Esophagus muscularis mucosa (tissue), 4 donors: ENCODE results near the gene MELK. TPM values are rescaled to one million over a fixed set of nuclear protein-coding genes. Genes with fewer than 3 reads are reported as not detected.
"Not testable (repeated sequence)": the region's sequence is repeated elsewhere in the genome, so short reads cannot be mapped to it uniquely, and the experiment has no call there.

Experiments used
- DNase-seq: peaks from one replicate; pipeline ENCODE4 v3.0.0-alpha.2; 2017; ENCODE audit errors: extremely low spot score
- H3K27ac ChIP-seq, 4 donors: fragments of 200-600 bp; sonication (generic); replicated peaks in 1 of 4; 1 replicate in 3 of 4; 2 replicates in 1 of 4; pipeline ENCODE4 v1.5.1; 2016 to 2019; ENCODE audit warnings: mild to moderate bottlenecking in 1 of 4
- H3K27me3 ChIP-seq, 4 donors: fragments of 200-600 bp; sonication (generic); one replicate each; pipeline versions ENCODE4 v1.5.1 to v1.6.0; 2016 to 2019
- H3K36me3 ChIP-seq, 4 donors: fragments of 200-600 bp; sonication (generic); one replicate each; pipeline ENCODE4 v1.5.1; 2016 to 2019
- H3K4me1 ChIP-seq, 4 donors: fragments of 200-600 bp; sonication (generic); one replicate each; pipeline ENCODE4 v1.5.1; 2016 to 2019
- H3K4me3 ChIP-seq, 4 donors: fragments of 200-600 bp; sonication (generic); 1 replicate in 2 of 4; 2 replicates in 2 of 4; pipeline ENCODE4 v1.5.1; 2016 to 2019; ENCODE audit warnings: mild to moderate bottlenecking in 4 of 4, moderate library complexity in 1 of 4
- H3K9me3 ChIP-seq, 4 donors: fragments of 200-600 bp; sonication (generic); 1 replicate in 3 of 4; 2 replicates in 1 of 4; pipeline ENCODE4 v1.5.1; 2016 to 2019
- EP300 ChIP-seq: sonication (generic); formaldehyde crosslinking; IDR thresholded peaks from one replicate; pipeline ENCODE4 v1.6.1; 2017; ENCODE audit warnings: antibody characterized with exemption
- POLR2A ChIP-seq: fragments of 450-650 bp; IDR thresholded peaks from one replicate; pipeline ENCODE4 v1.6.1; 2017; ENCODE audit warnings: antibody characterized with exemption, moderate library complexity, mild to moderate bottlenecking, low read depth
- POLR2AphosphoS5 ChIP-seq, 2 donors: sonication (generic); formaldehyde crosslinking; IDR thresholded peaks; one replicate each; pipeline ENCODE4 v1.6.1; 2017; ENCODE audit warnings: antibody characterized with exemption in 2 of 2
- WGBS: methylation state at CpG from one replicate; pipeline ENCODE4 v1.1.5; 2018; 5-methylcytosine and 5-hydroxymethylcytosine counted together
- intact Hi-C: fragments of 100-400 bp; cut with DNase I; formaldehyde crosslinking; loops from one replicate; pipeline ENCODE4 v1.15.1; 2023
- total RNA-seq, 4 donors: library from RNA; depleted of rRNA; stranded (reverse); fragments of >200 nt; gene quantifications; one replicate each; pipeline versions ENCODE4 v1.1.0 to v1.2.1, GENCODE V29; 2016
- TF ChIP-seq, protein P1 (sequence below), 3 experiments: fragments of 200-600 bp in 2 of 3; fragments of 450-650 bp in 1 of 3; sonication (generic) in 2 of 3; IDR thresholded peaks; one replicate each; pipeline ENCODE4 v1.5.1; 2017 to 2019; ENCODE audit warnings: antibody characterized with exemption in 3 of 3, mild to moderate bottlenecking in 2 of 3, moderate library complexity in 1 of 3

The MELK gene
- total RNA-seq, 4 donors from 2014 or later: 0.13 to 0.66 (median 0.17) TPM; not detected in 1

- Histone ChIP-seq H3K27ac (no peak overlapping the region), H3K4me1 (no peaks in the 10 kb centered on the region), H3K4me3 (no peak overlapping the region), H3K27me3 (no peaks in the 10 kb centered on the region), H3K36me3 (no peaks in the 10 kb centered on the region), H3K9me3 (no peaks in the 10 kb centered on the region)
- TF ChIP-seq, protein P1, sequence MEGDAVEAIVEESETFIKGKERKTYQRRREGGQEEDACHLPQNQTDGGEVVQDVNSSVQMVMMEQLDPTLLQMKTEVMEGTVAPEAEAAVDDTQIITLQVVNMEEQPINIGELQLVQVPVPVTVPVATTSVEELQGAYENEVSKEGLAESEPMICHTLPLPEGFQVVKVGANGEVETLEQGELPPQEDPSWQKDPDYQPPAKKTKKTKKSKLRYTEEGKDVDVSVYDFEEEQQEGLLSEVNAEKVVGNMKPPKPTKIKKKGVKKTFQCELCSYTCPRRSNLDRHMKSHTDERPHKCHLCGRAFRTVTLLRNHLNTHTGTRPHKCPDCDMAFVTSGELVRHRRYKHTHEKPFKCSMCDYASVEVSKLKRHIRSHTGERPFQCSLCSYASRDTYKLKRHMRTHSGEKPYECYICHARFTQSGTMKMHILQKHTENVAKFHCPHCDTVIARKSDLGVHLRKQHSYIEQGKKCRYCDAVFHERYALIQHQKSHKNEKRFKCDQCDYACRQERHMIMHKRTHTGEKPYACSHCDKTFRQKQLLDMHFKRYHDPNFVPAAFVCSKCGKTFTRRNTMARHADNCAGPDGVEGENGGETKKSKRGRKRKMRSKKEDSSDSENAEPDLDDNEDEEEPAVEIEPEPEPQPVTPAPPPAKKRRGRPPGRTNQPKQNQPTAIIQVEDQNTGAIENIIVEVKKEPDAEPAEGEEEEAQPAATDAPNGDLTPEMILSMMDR (IDR thresholded peaks at IDR 0.05): no peak
- TF ChIP-seq POLR2AphosphoS5 (IDR thresholded peaks at IDR 0.05): no peak
- no peak for TF ChIP-seq EP300
- no peak for TF ChIP-seq POLR2A
- 78% methylated on average over 3 of the region's 3 CpGs for WGBS
- intact Hi-C loops: no loop called here
- DNase-seq: no peak
Measured at GRCh38 chr9:36551129-36551528, 21.6 kb upstream of the MELK start.

GRCh38 chr9:36551910-36552309, 20.8 kb upstream of the MELK start:
- intact Hi-C loops: no loop called here
- DNase-seq: no peak
- H3K4me1 ChIP-seq: no peaks in the 10 kb centered on the region
- no peak overlapping the region for H3K27ac ChIP-seq
- no peaks in the 10 kb centered on the region for H3K27me3 ChIP-seq
- no peak overlapping the region for H3K4me3 ChIP-seq
- 90% methylated on average over 6 of the region's 6 CpGs for WGBS
- TF ChIP-seq POLR2A (no peak), POLR2AphosphoS5 (IDR thresholded peaks at IDR 0.05) (no peak), EP300 (no peak)
- TF ChIP-seq, protein P1 (IDR thresholded peaks at IDR 0.05): no peak
- no peaks in the 10 kb centered on the region for H3K36me3 ChIP-seq
- no peaks in the 10 kb centered on the region for H3K9me3 ChIP-seq

GRCh38 chr9:36559036-36559695, 13.5 kb upstream of the MELK start:
- H3K36me3 ChIP-seq: no peaks in the 10 kb centered on the region
- TF ChIP-seq EP300 (no peak), POLR2A (no peak), POLR2AphosphoS5 (IDR thresholded peaks at IDR 0.05) (no peak)
- TF ChIP-seq, protein P1 (IDR thresholded peaks at IDR 0.05): no peak
- H3K27me3 ChIP-seq: no peaks in the 10 kb centered on the region
- H3K4me3 ChIP-seq: no peak overlapping the region
- H3K9me3 ChIP-seq: no peaks in the 10 kb centered on the region
- intact Hi-C loops: no loop called here
- H3K4me1 ChIP-seq: peaks cover 0 to 3% (median 0%) of the 10 kb centered on the region in 4 donors
- no peak for DNase-seq
- no peak overlapping the region for H3K27ac ChIP-seq
- 82% methylated on average over 7 of the region's 7 CpGs for WGBS

DNA sequence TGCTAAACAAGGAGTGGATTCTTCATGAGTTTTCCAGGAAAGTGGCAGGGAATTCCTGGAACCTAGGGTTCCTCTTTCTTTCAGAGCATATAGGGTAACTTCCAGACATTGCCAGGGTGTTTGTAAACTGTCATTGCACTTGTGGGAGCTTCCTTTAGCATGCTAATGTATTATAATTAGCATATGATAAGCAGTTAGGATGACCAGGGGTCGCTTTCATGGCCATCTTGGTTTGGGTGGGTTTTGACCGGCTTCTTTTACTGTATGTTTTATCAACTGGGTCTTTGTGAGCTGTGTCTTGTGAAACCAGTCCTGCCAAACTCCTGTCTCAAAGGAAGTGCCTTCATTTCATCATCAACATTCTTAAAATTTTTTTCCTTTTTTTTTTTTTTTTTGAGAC, 11.9 kb upstream of the MELK start:
- intact Hi-C loops: loop anchor here (10.0 kb wide), 1 partner anchor 76 kb away; no protein-coding TSS in a partner anchor
- H3K4me1 ChIP-seq: peaks cover 0 to 3% (median 0%) of the 10 kb centered on the region in 4 donors
- TF ChIP-seq, protein P1 (IDR thresholded peaks at IDR 0.05): no peak
- TF ChIP-seq EP300 (no peak), POLR2A (no peak), POLR2AphosphoS5 (IDR thresholded peaks at IDR 0.05) (no peak)
- H3K4me3 ChIP-seq: no peak overlapping the region
- no peak for DNase-seq
- 68% methylated on average over 2 of the region's 2 CpGs for WGBS
- H3K36me3 ChIP-seq: no peaks in the 10 kb centered on the region
- H3K27ac ChIP-seq: no peak overlapping the region
- H3K9me3 ChIP-seq: no peaks in the 10 kb centered on the region
- H3K27me3 ChIP-seq: no peaks in the 10 kb centered on the region

- not testable (repeated sequence) for H3K9me3 ChIP-seq, H3K27ac ChIP-seq, DNase-seq, H3K4me3 ChIP-seq, H3K27me3 ChIP-seq, H3K36me3 ChIP-seq
- intact Hi-C loops: loop anchor here (10.0 kb wide), 1 partner anchor 78 kb away; no protein-coding TSS in a partner anchor
- peaks cover 0 to 12% (median 9%) of the 10 kb centered on the region in 4 donors for H3K4me1 ChIP-seq
- WGBS: 89% methylated on average over 11 of the region's 11 CpGs
Measured at GRCh38 chr9:36562801-36563200, 9.9 kb upstream of the MELK start.
